ENCODE data around the gene VGLL3. TPM values are rescaled to one million over a fixed set of nuclear protein-coding genes. Genes with fewer than 3 reads are reported as not detected.

Gene VGLL3
- total RNA-seq, 2 donors from 2014 or later = 0.44 to 1.8 TPM

GRCh38 chr3:86923071-86923491, 67.9 kb downstream of the VGLL3 start:
- Histone ChIP-seq H3K27me3 (ENCODE audit: control insufficient read depth, insufficient read depth, low read length, poor library complexity, severe bottlenecking) (no peaks in the 10 kb centered on the region), H3K4me3 (ENCODE audit: low read length) (no peak overlapping the region), H3K27ac (ENCODE audit: low read depth, low read length) (no peak overlapping the region), H3K36me3 (ENCODE audit: control insufficient read depth, insufficient read depth, low read length) (no peaks in the 10 kb centered on the region), H3K4me1 (ENCODE audit: control insufficient read depth, insufficient read depth, low read length) (no peaks in the 10 kb centered on the region), H3K9ac (ENCODE audit: extremely low read depth, low read length, poor library complexity, severe bottlenecking) (no peak overlapping the region), H3K9me3 (ENCODE audit: control insufficient read depth, low read length) (no peaks in the 10 kb centered on the region)
- 87 to 88% methylated on average over 1 to 3 of the region's 3 CpGs for WGBS, 2 experiments (ENCODE audit: insufficient coverage in 1 of 2, insufficient read length in 1 of 2)
- H3K4me3 Mint-ChIP-seq = no peak overlapping the region
- no peaks in the 10 kb centered on the region for H3K36me3 Mint-ChIP-seq (ENCODE audit: low read depth)
- no peaks in the 10 kb centered on the region for H3K9me3 Mint-ChIP-seq
- DNase-seq = no peak
- no peak overlapping the region for H3K27ac Mint-ChIP-seq
- no peaks in the 10 kb centered on the region for H3K27me3 Mint-ChIP-seq (ENCODE audit: insufficient read depth)
- TF ChIP-seq, protein P1, sequence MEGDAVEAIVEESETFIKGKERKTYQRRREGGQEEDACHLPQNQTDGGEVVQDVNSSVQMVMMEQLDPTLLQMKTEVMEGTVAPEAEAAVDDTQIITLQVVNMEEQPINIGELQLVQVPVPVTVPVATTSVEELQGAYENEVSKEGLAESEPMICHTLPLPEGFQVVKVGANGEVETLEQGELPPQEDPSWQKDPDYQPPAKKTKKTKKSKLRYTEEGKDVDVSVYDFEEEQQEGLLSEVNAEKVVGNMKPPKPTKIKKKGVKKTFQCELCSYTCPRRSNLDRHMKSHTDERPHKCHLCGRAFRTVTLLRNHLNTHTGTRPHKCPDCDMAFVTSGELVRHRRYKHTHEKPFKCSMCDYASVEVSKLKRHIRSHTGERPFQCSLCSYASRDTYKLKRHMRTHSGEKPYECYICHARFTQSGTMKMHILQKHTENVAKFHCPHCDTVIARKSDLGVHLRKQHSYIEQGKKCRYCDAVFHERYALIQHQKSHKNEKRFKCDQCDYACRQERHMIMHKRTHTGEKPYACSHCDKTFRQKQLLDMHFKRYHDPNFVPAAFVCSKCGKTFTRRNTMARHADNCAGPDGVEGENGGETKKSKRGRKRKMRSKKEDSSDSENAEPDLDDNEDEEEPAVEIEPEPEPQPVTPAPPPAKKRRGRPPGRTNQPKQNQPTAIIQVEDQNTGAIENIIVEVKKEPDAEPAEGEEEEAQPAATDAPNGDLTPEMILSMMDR (conservative IDR thresholded peaks at IDR 0.05) = no peak
- H3K4me1 Mint-ChIP-seq = no peaks in the 10 kb centered on the region

- no peak overlapping the region for H3K4me3 ChIP-seq (ENCODE audit: low read length)
- H3K4me3 Mint-ChIP-seq = no peak overlapping the region
- H3K4me1 ChIP-seq (ENCODE audit: control insufficient read depth, insufficient read depth, low read length) = no peaks in the 10 kb centered on the region
- 47% methylated on average over 1 of the region's 1 CpG; no CpG with 5 or more reads in 1 of the 2 experiments for WGBS, 2 experiments (ENCODE audit: insufficient coverage in 1 of 2, insufficient read length in 1 of 2)
- no peaks in the 10 kb centered on the region for H3K36me3 ChIP-seq (ENCODE audit: control insufficient read depth, insufficient read depth, low read length)
- H3K36me3 Mint-ChIP-seq (ENCODE audit: low read depth) = no peaks in the 10 kb centered on the region
- no peaks in the 10 kb centered on the region for H3K9me3 Mint-ChIP-seq
- H3K27ac ChIP-seq (ENCODE audit: low read depth, low read length) = no peak overlapping the region
- H3K27ac Mint-ChIP-seq = no peak overlapping the region
- no peaks in the 10 kb centered on the region for H3K9me3 ChIP-seq (ENCODE audit: control insufficient read depth, low read length)
- TF ChIP-seq, protein P1 (conservative IDR thresholded peaks at IDR 0.05) = no peak
- no peak for DNase-seq
- no peaks in the 10 kb centered on the region for H3K27me3 Mint-ChIP-seq (ENCODE audit: insufficient read depth)
- no peaks in the 10 kb centered on the region for H3K27me3 ChIP-seq (ENCODE audit: control insufficient read depth, insufficient read depth, low read length, poor library complexity, severe bottlenecking)
- no peaks in the 10 kb centered on the region for H3K4me1 Mint-ChIP-seq
- no peak overlapping the region for H3K9ac ChIP-seq (ENCODE audit: extremely low read depth, low read length, poor library complexity, severe bottlenecking)
Measured at GRCh38 chr3:86921971-86922680, 68.8 kb downstream of the VGLL3 start.

DNA sequence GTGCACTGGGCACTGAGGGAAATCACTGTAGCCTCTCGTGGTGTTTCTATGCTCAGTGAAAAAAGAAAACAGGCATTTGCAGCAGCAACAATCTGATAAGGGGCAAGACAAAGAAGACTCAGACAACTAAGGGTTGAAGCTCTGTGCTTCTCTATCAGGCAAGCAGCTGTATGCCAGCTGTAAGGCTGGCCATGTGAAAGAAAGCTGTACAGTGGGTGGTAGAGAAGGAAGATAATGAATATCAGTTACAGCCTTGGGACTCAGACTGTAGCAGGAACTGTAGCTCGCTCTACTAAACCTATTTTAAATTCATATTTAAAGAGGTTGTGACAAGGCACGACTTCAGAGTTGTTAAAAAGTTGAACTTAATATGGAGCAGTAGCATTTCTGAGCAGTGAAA, 76.3 kb downstream of the VGLL3 start:
- H3K36me3 Mint-ChIP-seq (ENCODE audit: low read depth) = no peaks in the 10 kb centered on the region
- Histone ChIP-seq H3K4me3 (ENCODE audit: low read length) (no peak overlapping the region), H3K27ac (ENCODE audit: low read depth, low read length) (no peak overlapping the region), H3K9me3 (ENCODE audit: control insufficient read depth, low read length) (no peaks in the 10 kb centered on the region), H3K4me1 (ENCODE audit: control insufficient read depth, insufficient read depth, low read length) (no peaks in the 10 kb centered on the region), H3K36me3 (ENCODE audit: control insufficient read depth, insufficient read depth, low read length) (no peaks in the 10 kb centered on the region), H3K9ac (ENCODE audit: extremely low read depth, low read length, poor library complexity, severe bottlenecking) (no peak overlapping the region), H3K27me3 (ENCODE audit: control insufficient read depth, insufficient read depth, low read length, poor library complexity, severe bottlenecking) (no peaks in the 10 kb centered on the region)
- TF ChIP-seq, protein P1 (conservative IDR thresholded peaks at IDR 0.05) = no peak
- no peak for DNase-seq
- no peaks in the 10 kb centered on the region for H3K27me3 Mint-ChIP-seq (ENCODE audit: insufficient read depth)
- no peak overlapping the region for H3K4me3 Mint-ChIP-seq
- no peaks in the 10 kb centered on the region for H3K9me3 Mint-ChIP-seq
- WGBS, 2 experiments (ENCODE audit: insufficient coverage in 1 of 2, insufficient read length in 1 of 2) = 82 to 100% methylated on average over 2 to 3 of the region's 3 CpGs
- no peak overlapping the region for H3K27ac Mint-ChIP-seq
- H3K4me1 Mint-ChIP-seq = no peaks in the 10 kb centered on the region

All from endodermal cell (in vitro differentiated cells).